ENCODE measurements around the gene PLEKHM3.

GRCh38 chr2:207863345-207863744 lies 162.0 kb downstream of the PLEKHM3 start:
- TF ChIP-seq CTCF (conservative IDR thresholded peaks at IDR 0.05; ENCODE audit: low read depth, low read length) (no peak), POLR2A (IDR thresholded peaks at IDR 0.05; ENCODE audit: low read depth, low read length) (no peak), MAZ (IDR thresholded peaks at IDR 0.05; ENCODE audit: borderline replicate concordance, low read depth, low read length) (no peak), SMC3 (IDR thresholded peaks at IDR 0.05; ENCODE audit: low read depth, low read length) (no peak), RAD21 (IDR thresholded peaks at IDR 0.05; ENCODE audit: low read length) (no peak), CEBPB (IDR thresholded peaks at IDR 0.05; ENCODE audit: low read depth, low read length) (no peak), MAFK (IDR thresholded peaks at IDR 0.05; ENCODE audit: low read depth, low read length) (no peak), BHLHE40 (IDR thresholded peaks at IDR 0.05; ENCODE audit: low read depth, low read length) (no peak), RFX5 (IDR thresholded peaks at IDR 0.05; ENCODE audit: low read depth, low read length) (no peak), USF2 (IDR thresholded peaks at IDR 0.05; ENCODE audit: low read depth, low read length) (no peak), ELK1 (IDR thresholded peaks at IDR 0.05; ENCODE audit: borderline replicate concordance, low read depth, low read length) (no peak), NFE2L2 (IDR thresholded peaks at IDR 0.05; ENCODE audit: low read depth, low read length) (no peak), CHD1 (IDR thresholded peaks at IDR 0.05; ENCODE audit: low read depth, low read length) (no peak)

Measured in IMR-90 (cell line).